GM13976 (cell line): ENCODE data around the gene SLC35A4.

ENCODE experiments used
- DNase-seq: peaks from one replicate; pipeline ENCODE4 v3.0.0; 2012; ENCODE audit warnings: low spot score
- in situ Hi-C: fragments of 300-500 bp; cut with MboI; formaldehyde crosslinking; loops from one replicate; pipeline ENCODE4 v1.12.0; 2022; ENCODE audit warnings: low sequenced_read_pairs, mixed read lengths, inconsistent platforms; ENCODE audit not compliant: unreplicated experiment
- TF ChIP-seq, protein P1 (sequence below): IDR thresholded peaks from 2 replicates; pipeline ENCODE4 v1.5.1; 2012; ENCODE audit warnings: borderline replicate concordance, mild to moderate bottlenecking; ENCODE audit not compliant: insufficient read depth; ENCODE audit errors: extremely low read depth, missing control alignments, control extremely low read depth

SLC35A4 gene

DNA sequence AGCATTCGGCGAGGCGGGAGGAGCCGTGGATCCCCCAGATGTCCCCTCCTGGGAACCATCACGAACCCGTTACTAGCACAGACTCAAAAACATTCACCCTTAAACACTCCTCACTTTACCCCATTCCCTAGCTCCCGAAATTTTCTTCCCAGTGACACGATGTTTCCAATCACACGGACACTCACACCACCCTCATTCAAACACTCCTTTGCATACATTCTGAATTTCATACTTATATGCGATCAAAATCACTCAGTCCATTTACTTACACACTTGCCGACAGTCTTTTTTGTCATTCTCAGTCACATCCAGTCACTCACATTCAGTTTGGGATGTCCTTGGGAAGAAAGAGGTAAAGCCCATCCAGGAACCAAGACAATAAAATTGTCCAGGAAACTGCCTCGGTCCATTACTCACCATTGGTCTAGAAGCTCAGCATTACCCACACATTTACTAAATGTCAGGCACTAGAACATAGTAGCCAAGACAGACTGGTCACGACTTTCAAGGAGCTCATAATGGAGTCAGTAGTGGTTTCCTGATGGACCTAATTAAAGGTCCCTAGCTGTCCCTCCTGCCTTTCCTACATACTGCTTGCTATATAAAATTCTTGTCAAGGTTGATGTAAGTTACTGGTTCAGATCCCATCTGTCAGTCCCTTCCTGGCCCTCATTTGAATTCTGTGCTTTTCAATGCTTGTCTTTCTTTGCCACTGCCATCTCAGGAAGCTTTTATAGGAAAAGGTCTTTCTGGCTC, 574 bp downstream of the SLC35A4 start:
- DNase-seq, result no peak
- in situ Hi-C loops, result no loop called here
- TF ChIP-seq, protein P1, sequence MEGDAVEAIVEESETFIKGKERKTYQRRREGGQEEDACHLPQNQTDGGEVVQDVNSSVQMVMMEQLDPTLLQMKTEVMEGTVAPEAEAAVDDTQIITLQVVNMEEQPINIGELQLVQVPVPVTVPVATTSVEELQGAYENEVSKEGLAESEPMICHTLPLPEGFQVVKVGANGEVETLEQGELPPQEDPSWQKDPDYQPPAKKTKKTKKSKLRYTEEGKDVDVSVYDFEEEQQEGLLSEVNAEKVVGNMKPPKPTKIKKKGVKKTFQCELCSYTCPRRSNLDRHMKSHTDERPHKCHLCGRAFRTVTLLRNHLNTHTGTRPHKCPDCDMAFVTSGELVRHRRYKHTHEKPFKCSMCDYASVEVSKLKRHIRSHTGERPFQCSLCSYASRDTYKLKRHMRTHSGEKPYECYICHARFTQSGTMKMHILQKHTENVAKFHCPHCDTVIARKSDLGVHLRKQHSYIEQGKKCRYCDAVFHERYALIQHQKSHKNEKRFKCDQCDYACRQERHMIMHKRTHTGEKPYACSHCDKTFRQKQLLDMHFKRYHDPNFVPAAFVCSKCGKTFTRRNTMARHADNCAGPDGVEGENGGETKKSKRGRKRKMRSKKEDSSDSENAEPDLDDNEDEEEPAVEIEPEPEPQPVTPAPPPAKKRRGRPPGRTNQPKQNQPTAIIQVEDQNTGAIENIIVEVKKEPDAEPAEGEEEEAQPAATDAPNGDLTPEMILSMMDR, result no peak

DNA sequence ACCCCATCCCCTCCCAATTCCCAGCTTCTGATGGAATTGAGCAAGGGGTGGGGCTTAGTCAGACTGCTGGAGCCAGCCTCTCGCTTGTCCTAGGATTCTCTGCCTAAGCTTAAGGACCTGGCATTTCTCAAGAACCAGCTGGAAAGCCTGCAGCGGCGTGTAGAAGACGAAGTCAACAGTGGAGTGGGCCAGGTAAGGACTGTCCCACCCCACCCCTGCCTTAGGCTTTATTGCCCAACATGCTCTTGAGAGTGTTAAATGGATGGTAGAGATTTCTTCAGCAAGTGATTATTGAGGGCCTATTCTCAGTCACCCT, 1.1 kb downstream of the SLC35A4 start:
- TF ChIP-seq, protein P1, result no peak
- DNase-seq, result no peak
- in situ Hi-C loops, result no loop called here

- TF ChIP-seq, protein P1, result no peak
- in situ Hi-C loops, result no loop called here
- DNase-seq, result no peak
Observed at GRCh38 chr5:140566665-140567064, 2.0 kb downstream of the SLC35A4 start.

GRCh38 chr5:140567136-140567818, 2.6 kb downstream of the SLC35A4 start:
- TF ChIP-seq, protein P1, result no peak
- DNase-seq, result no peak
- in situ Hi-C loops, result no loop called here

GRCh38 chr5:140567871-140568270, 3.2 kb downstream of the SLC35A4 start:
- no peak for DNase-seq
- in situ Hi-C loops, result no loop called here

GRCh38 chr5:140568443-140569063, 3.9 kb downstream of the SLC35A4 start:
- TF ChIP-seq, protein P1, result no peak
- DNase-seq, result no peak
- in situ Hi-C loops, result no loop called here

More at GRCh38 chr5:140567871-140568270, 3.2 kb downstream of the SLC35A4 start:
- TF ChIP-seq, protein P1, result no peak
